Lower lobe of right lung (tissue), 2 donors: ENCODE measurements around the gene ROR1. TPM values are rescaled to one million over a fixed set of nuclear protein-coding genes. Genes with fewer than 3 reads are reported as not detected.

Source experiments
- ATAC-seq, 2 donors: fragments of 200-7000 bp; cut with Tn5 transposase; one replicate each; pipeline ENCODE4 v1.9.1; 2020 to 2022; ENCODE audit warnings: mild to moderate bottlenecking in 2 of 2, moderate library complexity in 2 of 2
- DNase-seq: peaks from one replicate; pipeline ENCODE4 v3.0.0-alpha.2; 2020
- H3K27ac ChIP-seq: fragments of 200-600 bp; one replicate; pipeline ENCODE4 v1.8.0; 2022
- H3K27me3 ChIP-seq: fragments of 200-600 bp; one replicate; pipeline ENCODE4 v1.8.0; 2022; ENCODE audit warnings: low read depth
- H3K36me3 ChIP-seq: fragments of 200-600 bp; one replicate; pipeline ENCODE4 v1.8.0; 2022; ENCODE audit warnings: mild to moderate bottlenecking
- H3K4me1 ChIP-seq: fragments of 200-600 bp; one replicate; pipeline ENCODE4 v1.8.0; 2022
- H3K4me3 ChIP-seq: fragments of 200-600 bp; one replicate; pipeline ENCODE4 v1.8.0; 2022; ENCODE audit warnings: mild to moderate bottlenecking
- H3K9me3 ChIP-seq: fragments of 200-600 bp; one replicate; pipeline ENCODE4 v1.8.0; 2022
- CTCF ChIP-seq: fragments of 200-600 bp; IDR thresholded peaks from one replicate; pipeline ENCODE4 v1.8.0; 2022; ENCODE audit warnings: antibody characterized with exemption, mild to moderate bottlenecking
- intact Hi-C: fragments of 100-400 bp; cut with DNase I; formaldehyde crosslinking; loops from one replicate; pipeline ENCODE4 v1.11.0; 2022
- total RNA-seq: library from RNA; stranded (reverse); fragmentation: NEBNext Ultra II Directional; extraction: Animal tissue kit (Norgen Biotek cat#: 25700); gene quantifications from one replicate; pipeline ENCODE4 v1.2.1, GENCODE V29; 2021
- donor health status: DM: no; HTN: yes; CAD: no; lungs with severe emphysema.

ROR1 gene
- total RNA-seq, 1 donor from 2014 or later = 15.8 TPM

- no peaks in the 10 kb centered on the region for H3K36me3 ChIP-seq
- H3K4me1 ChIP-seq = no peaks in the 10 kb centered on the region
- no peak overlapping the region for H3K27ac ChIP-seq
- H3K27me3 ChIP-seq = no peaks in the 10 kb centered on the region
- H3K4me3 ChIP-seq = no peak overlapping the region
- ATAC-seq (no peak), DNase-seq (no peak)
- no peaks in the 10 kb centered on the region for H3K9me3 ChIP-seq
- intact Hi-C loops = no loop called here
- no peak for TF ChIP-seq CTCF
Measured at GRCh38 chr1:63891060-63891690, 117.4 kb downstream of the ROR1 start.

- ATAC-seq (peak; percentile 47 to 64), DNase-seq (no peak)
- no peaks in the 10 kb centered on the region for H3K4me1 ChIP-seq
- no peaks in the 10 kb centered on the region for H3K9me3 ChIP-seq
- no peaks in the 10 kb centered on the region for H3K36me3 ChIP-seq
- no peak overlapping the region for H3K27ac ChIP-seq
- TF ChIP-seq CTCF = no peak
- H3K4me3 ChIP-seq = no peak overlapping the region
- intact Hi-C loops = no loop called here
- H3K27me3 ChIP-seq = no peaks in the 10 kb centered on the region
Measured at GRCh38 chr1:63892632-63893395, 119.0 kb downstream of the ROR1 start.

DNA sequence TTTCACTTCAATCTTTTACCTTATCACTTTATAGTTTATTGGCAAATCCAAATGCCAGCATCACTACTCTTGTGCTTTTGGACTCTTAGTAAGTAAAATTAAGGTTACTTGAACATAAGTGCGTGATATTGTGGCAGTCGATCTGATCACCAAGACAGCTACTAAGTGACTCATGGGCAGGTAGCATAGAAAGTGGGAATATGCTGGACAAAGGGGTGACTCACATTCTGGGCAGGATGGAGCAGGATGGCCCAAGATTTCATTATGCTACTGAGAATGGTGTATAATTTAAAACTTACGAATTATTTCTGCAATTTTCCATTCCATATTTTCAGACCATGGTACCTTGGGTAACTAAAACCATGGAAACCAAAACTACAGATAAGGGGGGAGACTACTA, 120.2 kb downstream of the ROR1 start:
- H3K27me3 ChIP-seq = no peaks in the 10 kb centered on the region
- intact Hi-C loops = no loop called here
- no peak for DNase-seq
- no peak for TF ChIP-seq CTCF
- no peaks in the 10 kb centered on the region for H3K9me3 ChIP-seq
- no peak overlapping the region for H3K27ac ChIP-seq
- H3K4me1 ChIP-seq = no peaks in the 10 kb centered on the region
- H3K4me3 ChIP-seq = no peak overlapping the region
- H3K36me3 ChIP-seq = no peaks in the 10 kb centered on the region
- ATAC-seq = no peak

DNA sequence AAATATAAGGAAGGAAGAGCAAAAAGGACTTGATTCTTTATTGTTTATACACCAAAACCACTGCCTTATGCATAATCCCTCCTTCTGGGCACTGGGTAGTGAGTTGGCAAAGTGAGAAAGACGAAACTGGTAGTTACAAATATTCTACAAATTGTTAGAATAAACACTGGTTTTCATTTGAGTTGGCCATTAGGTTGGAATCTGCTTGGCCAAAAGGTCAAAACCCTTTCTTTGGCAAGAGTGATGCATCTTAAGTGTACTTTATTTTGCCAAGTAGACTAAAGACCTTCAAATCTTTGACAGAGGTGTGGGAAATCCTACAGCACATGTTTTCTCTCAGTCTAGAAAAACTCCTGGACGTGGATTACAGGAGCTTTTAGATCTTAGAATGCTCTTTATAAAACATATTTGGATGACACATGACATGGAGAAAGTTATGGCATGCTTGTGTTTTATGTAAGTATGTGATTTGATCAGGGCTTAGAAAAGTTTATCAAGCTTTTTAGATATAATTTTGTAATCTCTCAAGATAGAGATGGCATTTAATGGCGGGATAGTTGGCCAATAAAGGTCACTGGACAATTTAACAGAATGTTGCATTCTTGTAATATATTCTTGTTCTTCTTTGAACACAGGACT, 120.9 kb downstream of the ROR1 start:
- Histone ChIP-seq H3K27me3 (no peaks in the 10 kb centered on the region), H3K36me3 (no peaks in the 10 kb centered on the region), H3K4me1 (no peaks in the 10 kb centered on the region), H3K27ac (no peak overlapping the region), H3K9me3 (no peaks in the 10 kb centered on the region), H3K4me3 (no peak overlapping the region)
- no peak for DNase-seq
- ATAC-seq = no peak
- intact Hi-C loops = no loop called here
- no peak for TF ChIP-seq CTCF

GRCh38 chr1:63896755-63897154, 122.9 kb downstream of the ROR1 start:
- DNase-seq (no peak), ATAC-seq (no peak)
- intact Hi-C loops = no loop called here
- no peak for TF ChIP-seq CTCF
- Histone ChIP-seq H3K36me3 (no peaks in the 10 kb centered on the region), H3K9me3 (no peaks in the 10 kb centered on the region), H3K27me3 (no peaks in the 10 kb centered on the region), H3K4me1 (no peaks in the 10 kb centered on the region), H3K27ac (no peak overlapping the region), H3K4me3 (no peak overlapping the region)
